Heart left ventricle (tissue), 16 donors: ENCODE measurements around the gene CEP131. TPM values are rescaled to one million over a fixed set of nuclear protein-coding genes. Genes with fewer than 3 reads are reported as not detected.
A peak's percentile ranks its signal among the peaks of the same experiment; 100 is the strongest.

ENCODE experiments used
- ATAC-seq, 4 donors: fragments of 200-7000 bp; cut with Tn5 transposase; one replicate each; pipeline ENCODE4 v1.9.1; 2020 to 2022; ENCODE audit warnings: moderate library complexity in 4 of 4, mild to moderate bottlenecking in 3 of 4, moderate number of reproducible peaks in 1 of 4
- DNase-seq, 5 donors: peaks; one replicate each; pipeline ENCODE4 v3.0.0-alpha.2; 2020
- H3K27ac ChIP-seq, 12 donors: fragments of 200-600 bp; sonication (generic) in 4 of 12; one replicate each; pipeline versions ENCODE4 v1.5.0 to v1.8.0; 2016 to 2022; ENCODE audit warnings: mild to moderate bottlenecking in 2 of 12
- H3K27me3 ChIP-seq, 9 donors: fragments of 200-600 bp; sonication (generic) in 2 of 9; one replicate each; pipeline versions ENCODE4 v1.5.1 to v1.8.0; 2016 to 2022; ENCODE audit warnings: mild to moderate bottlenecking in 3 of 9
- H3K36me3 ChIP-seq, 9 donors: fragments of 200-600 bp; sonication (generic) in 2 of 9; one replicate each; pipeline versions ENCODE4 v1.5.0 to v1.8.0; 2018 to 2022; ENCODE audit warnings: mild to moderate bottlenecking in 2 of 9
- H3K4me1 ChIP-seq, 12 donors: fragments of 200-600 bp; sonication (generic) in 4 of 12; one replicate each; pipeline versions ENCODE4 v1.5.0 to v1.8.0; 2016 to 2022; ENCODE audit warnings: mild to moderate bottlenecking in 3 of 12
- H3K4me3 ChIP-seq, 12 donors: fragments of 200-600 bp; sonication (generic) in 4 of 12; one replicate each; pipeline versions ENCODE4 v1.5.0 to v1.8.0; 2017 to 2022; ENCODE audit warnings: mild to moderate bottlenecking in 9 of 12, moderate library complexity in 4 of 12
- H3K9me3 ChIP-seq, 12 donors: fragments of 200-600 bp; sonication (generic) in 4 of 12; one replicate each; pipeline versions ENCODE4 v1.5.0 to v1.8.0; 2016 to 2022; ENCODE audit warnings: mild to moderate bottlenecking in 1 of 12
- CTCF ChIP-seq, 12 donors: fragments of 200-600 bp; sonication (generic) in 4 of 12; IDR thresholded peaks; one replicate each; pipeline versions ENCODE4 v1.5.0 to v1.8.0; 2018 to 2022; ENCODE audit warnings: antibody characterized with exemption in 12 of 12, mild to moderate bottlenecking in 5 of 12
- POLR2A ChIP-seq, 2 donors: fragments of 450-650 bp; IDR thresholded peaks; one replicate each; pipeline ENCODE4 v1.6.1; 2017; ENCODE audit warnings: antibody characterized with exemption in 2 of 2, mild to moderate bottlenecking in 2 of 2, moderate library complexity in 2 of 2
- WGBS, 4 donors: extraction: QIAGEN DNeasy Blood & Tissue Kit in 2 of 4; methylation state at CpG; one replicate each; pipeline versions ENCODE4 v1.1.5 to v1.1.7; 2013 to 2018; 5-methylcytosine and 5-hydroxymethylcytosine counted together
- intact Hi-C, 10 donors: fragments of 100-400 bp; cut with DNase I; formaldehyde crosslinking; loops; one replicate each; pipeline versions ENCODE4 v1.11.1 to v1.14.2; 2022
- polyA plus RNA-seq, 2 donors: library from polyadenylated mRNA; stranded (reverse); fragments of 200-250 nt; gene quantifications; one replicate each; pipeline ENCODE4 v1.2.3, GENCODE V29; 2013
- total RNA-seq, 9 donors: library from RNA; depleted of rRNA in 2 of 9; stranded (reverse); fragments of >200 nt in 2 of 9; fragmentation: NEBNext Ultra II Directional in 3 of 9; extraction: Animal tissue kit (Norgen Biotek cat#: 25700) in 3 of 9; gene quantifications; one replicate each; pipeline versions ENCODE4 v1.1.0 to v1.2.4, GENCODE V29; 2016 to 2023
- donor health status: ischemic (EF 13 %, LVEDD 7.1; RV severe dilation, severe dysfunction).
- donor health status: healthy with polysubstance abuse.
- donor health status: DM: no; HTN: yes; CAD: no.
- donor health status: DM: no; HTN: no; CAD: no.
- donor health status: ischemic (EF 25% LVEDD 6.9; RV normal size, moderate dysfunction).
- donor health status: ischemic (EF 25% LVEDD 5.7; RV mildly dilated, moderate dysfunction).
- donor health status: healthy.
- donor health status: DM: yes; HTN: yes; CAD: no.
- donor health status: ischemic (EF 35%, LVEDD 5.7; RV mildly dilated, moderate dysfunction).
- donor health status: nonischemic (EF 11% LVEDD 7.7; RV severe dilation, severe dysfunction).
- donor health status: DM: yes; HTN: yes; CAD: no.
- donor health status: PGD.
- donor health status: ischemic (EF 29% LVEDD 5.4; RV normal size, mild dysfunction).
- donor health status: nonischemic (EF 23%, LVEDD 6.1; RV moderate dilation, normal function).

Gene CEP131
- total and polyA plus RNA-seq, 11 donors = 7.0 to 15.8 (median 8.9) TPM

GRCh38 chr17:81144423-81144781, 78.4 kb downstream of the CEP131 start:
- H3K4me3 ChIP-seq = no peak overlapping the region
- H3K27ac ChIP-seq = no peak overlapping the region
- H3K36me3 ChIP-seq = no peaks in the 10 kb centered on the region
- no peaks in the 10 kb centered on the region for H3K9me3 ChIP-seq
- peaks cover 0 to 10% (median 4%) of the 10 kb centered on the region in 12 donors for H3K4me1 ChIP-seq
- ATAC-seq (no peak), DNase-seq (no peak)
- intact Hi-C loops = loop anchor here in 3 of 10 donors (5.0 kb wide), 5 partner anchors 58 to 458 kb away; no protein-coding TSS in a partner anchor
- no peak for TF ChIP-seq CTCF (IDR thresholded peaks at IDR 0.05)
- TF ChIP-seq POLR2A (IDR thresholded peaks at IDR 0.05) = no peak
- H3K27me3 ChIP-seq = no peaks in the 10 kb centered on the region
- 84 to 97% (median 88%) methylated on average over 10 to 14 of the region's 14 CpGs for WGBS, 4 donors

- H3K4me3 ChIP-seq = no peak overlapping the region
- intact Hi-C loops = loop anchor here in 9 of 10 donors (2.0 to 5.0 kb wide), 7 partner anchors 57 to 458 kb away; no protein-coding TSS in a partner anchor
- no peak for ATAC-seq
- H3K27me3 ChIP-seq = no peaks in the 10 kb centered on the region
- DNase-seq = no peak
- H3K9me3 ChIP-seq = no peaks in the 10 kb centered on the region
- H3K36me3 ChIP-seq = no peaks in the 10 kb centered on the region
- peaks cover 0 to 9% (median 4%) of the 10 kb centered on the region in 12 donors for H3K4me1 ChIP-seq
- no peak overlapping the region for H3K27ac ChIP-seq
- WGBS, 4 donors = 86 to 90% (median 89%) methylated on average over 9 to 17 of the region's 17 CpGs
- TF ChIP-seq CTCF (IDR thresholded peaks at IDR 0.05) = no peak
- no peak for TF ChIP-seq POLR2A (IDR thresholded peaks at IDR 0.05)
Measured at GRCh38 chr17:81143717-81144422, 78.9 kb downstream of the CEP131 start.

GRCh38 chr17:81143200-81143527, 79.6 kb downstream of the CEP131 start:
- intact Hi-C loops = loop anchor here in 9 of 10 donors (2.0 to 5.0 kb wide), 7 partner anchors 58 to 459 kb away; no protein-coding TSS in a partner anchor
- peaks cover 0 to 9% (median 4%) of the 10 kb centered on the region in 12 donors for H3K4me1 ChIP-seq
- TF ChIP-seq POLR2A (IDR thresholded peaks at IDR 0.05) (no peak), CTCF (IDR thresholded peaks at IDR 0.05) (no peak)
- no peaks in the 10 kb centered on the region for H3K27me3 ChIP-seq
- no peak overlapping the region for H3K4me3 ChIP-seq
- WGBS, 4 donors = 64 to 93% (median 74%) methylated on average over 3 to 11 of the region's 11 CpGs
- DNase-seq (no peak), ATAC-seq (peak in 3 of 4 donors; percentile 4 to 16 (median 11))
- no peak overlapping the region for H3K27ac ChIP-seq
- no peaks in the 10 kb centered on the region for H3K36me3 ChIP-seq
- no peaks in the 10 kb centered on the region for H3K9me3 ChIP-seq

- H3K4me3 ChIP-seq = no peak overlapping the region
- intact Hi-C loops = loop anchor here (1.0 to 5.0 kb wide), 10 partner anchors 58 to 460 kb away; no protein-coding TSS in a partner anchor
- DNase-seq (peak; percentile 71 to 88 (median 81)), ATAC-seq (peak; percentile 90 to 97 (median 94))
- TF ChIP-seq POLR2A (IDR thresholded peaks at IDR 0.05) = no peak
- TF ChIP-seq CTCF (IDR thresholded peaks at IDR 0.05) = peak; percentile 57 to 82 (median 70)
- H3K9me3 ChIP-seq = no peaks in the 10 kb centered on the region
- 35 to 68% (median 51%) methylated on average over 12 to 25 of the region's 25 CpGs for WGBS, 4 donors
- no peak overlapping the region for H3K27ac ChIP-seq
- peaks cover 0 to 9% (median 4%) of the 10 kb centered on the region in 12 donors for H3K4me1 ChIP-seq
- no peaks in the 10 kb centered on the region for H3K27me3 ChIP-seq
- H3K36me3 ChIP-seq = no peaks in the 10 kb centered on the region
Measured at GRCh38 chr17:81142301-81143199, 80.2 kb downstream of the CEP131 start.
